Lower leg skin (tissue), 4 donors: Measurements from ENCODE around the gene ALOX5AP. TPM values are rescaled to one million over a fixed set of nuclear protein-coding genes. Genes with fewer than 3 reads are reported as not detected.

Experiments
- DNase-seq, 2 donors: peaks; one replicate each; pipeline ENCODE4 v3.0.0-alpha.2; 2019; ENCODE audit warnings: low spot score in 2 of 2
- H3K4me3 ChIP-seq: fragments of 200-600 bp; sonication (generic); 2 replicates; pipeline ENCODE4 v1.5.1; 2017; ENCODE audit warnings: mild to moderate bottlenecking, low read depth; ENCODE audit not compliant: poor library complexity, severe bottlenecking
- POLR2A ChIP-seq, 2 donors: fragments of 450-650 bp; IDR thresholded peaks; one replicate each; pipeline ENCODE4 v1.6.1; 2016 to 2017; ENCODE audit warnings: antibody characterized with exemption in 2 of 2, mild to moderate bottlenecking in 1 of 2, moderate library complexity in 1 of 2
- WGBS, 2 donors: methylation state at CpG; one replicate each; pipeline ENCODE4 v1.1.5; 2018; 5-methylcytosine and 5-hydroxymethylcytosine counted together
- intact Hi-C: fragments of 100-400 bp; cut with DNase I; formaldehyde crosslinking; loops from one replicate; pipeline ENCODE4 v1.15.0; 2023; ENCODE audit warnings: low total_unique reads
- total RNA-seq, 4 donors: library from RNA; depleted of rRNA; stranded (reverse); fragments of >200 nt; gene quantifications; one replicate each; pipeline ENCODE4 v1.1.0, GENCODE V29; 2016
- TF ChIP-seq, protein P1 (sequence below), 3 donors: fragments of 450-650 bp; IDR thresholded peaks; one replicate each; pipeline ENCODE4 v1.5.1; 2016; ENCODE audit warnings: antibody characterized with exemption in 3 of 3, mild to moderate bottlenecking in 3 of 3, moderate library complexity in 2 of 3

ALOX5AP gene
- total RNA-seq, 4 donors from 2014 or later: 4.2 to 10.9 (median 6.2) TPM

GRCh38 chr13:30779016-30779415, 43.7 kb downstream of the ALOX5AP start:
- no peak overlapping the region for H3K4me3 ChIP-seq
- WGBS, 2 donors: 61 to 64% methylated on average over 5 of the region's 5 CpGs
- DNase-seq: no peak
- intact Hi-C loops: no loop called here
- TF ChIP-seq, protein P1, sequence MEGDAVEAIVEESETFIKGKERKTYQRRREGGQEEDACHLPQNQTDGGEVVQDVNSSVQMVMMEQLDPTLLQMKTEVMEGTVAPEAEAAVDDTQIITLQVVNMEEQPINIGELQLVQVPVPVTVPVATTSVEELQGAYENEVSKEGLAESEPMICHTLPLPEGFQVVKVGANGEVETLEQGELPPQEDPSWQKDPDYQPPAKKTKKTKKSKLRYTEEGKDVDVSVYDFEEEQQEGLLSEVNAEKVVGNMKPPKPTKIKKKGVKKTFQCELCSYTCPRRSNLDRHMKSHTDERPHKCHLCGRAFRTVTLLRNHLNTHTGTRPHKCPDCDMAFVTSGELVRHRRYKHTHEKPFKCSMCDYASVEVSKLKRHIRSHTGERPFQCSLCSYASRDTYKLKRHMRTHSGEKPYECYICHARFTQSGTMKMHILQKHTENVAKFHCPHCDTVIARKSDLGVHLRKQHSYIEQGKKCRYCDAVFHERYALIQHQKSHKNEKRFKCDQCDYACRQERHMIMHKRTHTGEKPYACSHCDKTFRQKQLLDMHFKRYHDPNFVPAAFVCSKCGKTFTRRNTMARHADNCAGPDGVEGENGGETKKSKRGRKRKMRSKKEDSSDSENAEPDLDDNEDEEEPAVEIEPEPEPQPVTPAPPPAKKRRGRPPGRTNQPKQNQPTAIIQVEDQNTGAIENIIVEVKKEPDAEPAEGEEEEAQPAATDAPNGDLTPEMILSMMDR (IDR thresholded peaks at IDR 0.05): no peak
- TF ChIP-seq POLR2A (IDR thresholded peaks at IDR 0.05): no peak

- no peak for DNase-seq
- intact Hi-C loops: no loop called here
- 82% methylated on average over 3 of the region's 3 CpGs for WGBS, 2 donors
- no peak overlapping the region for H3K4me3 ChIP-seq
- TF ChIP-seq, protein P1 (IDR thresholded peaks at IDR 0.05): no peak
- no peak for TF ChIP-seq POLR2A (IDR thresholded peaks at IDR 0.05)
Observed at GRCh38 chr13:30779608-30780007, 44.3 kb downstream of the ALOX5AP start.

- WGBS, 2 donors: 67 to 80% methylated on average over 2 of the region's 2 CpGs
- intact Hi-C loops: no loop called here
- no peak overlapping the region for H3K4me3 ChIP-seq
- TF ChIP-seq, protein P1 (IDR thresholded peaks at IDR 0.05): no peak
- TF ChIP-seq POLR2A (IDR thresholded peaks at IDR 0.05): no peak
- DNase-seq: no peak
Observed at GRCh38 chr13:30780338-30780981, 45.1 kb downstream of the ALOX5AP start.

GRCh38 chr13:30785191-30785850, 50.0 kb downstream of the ALOX5AP start:
- WGBS, 2 donors: 79 to 83% methylated on average over 8 of the region's 8 CpGs
- no peak overlapping the region for H3K4me3 ChIP-seq
- no peak for DNase-seq
- intact Hi-C loops: no loop called here
- TF ChIP-seq, protein P1 (IDR thresholded peaks at IDR 0.05): no peak
- TF ChIP-seq POLR2A (IDR thresholded peaks at IDR 0.05): no peak

DNA sequence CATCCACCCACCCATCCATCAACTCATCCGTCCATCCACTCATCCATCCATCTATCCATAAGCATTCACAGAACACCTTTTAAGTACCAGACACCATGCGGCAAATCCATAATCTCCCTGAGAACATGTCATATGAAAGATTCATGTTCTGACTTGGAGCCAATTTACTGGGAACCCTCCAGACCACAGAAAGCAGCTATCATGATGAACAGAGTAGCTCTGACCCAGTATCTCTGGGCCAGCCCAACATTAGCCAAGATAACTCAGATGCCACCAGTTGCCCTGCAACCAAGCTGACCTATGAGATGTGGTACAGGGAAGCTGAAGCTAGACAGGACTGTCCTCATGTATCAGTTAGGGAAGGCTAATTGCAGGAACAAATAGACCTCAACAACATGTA, 51.3 kb downstream of the ALOX5AP start:
- no peak for DNase-seq
- 88 to 94% methylated on average over 2 of the region's 2 CpGs for WGBS, 2 donors
- H3K4me3 ChIP-seq: no peak overlapping the region
- TF ChIP-seq, protein P1 (IDR thresholded peaks at IDR 0.05): no peak
- no peak for TF ChIP-seq POLR2A (IDR thresholded peaks at IDR 0.05)
- intact Hi-C loops: no loop called here
